Neural progenitor cell (in vitro differentiated cells): Measurements from ENCODE around the gene BMAL2. TPM values are rescaled to one million over a fixed set of nuclear protein-coding genes. Genes with fewer than 3 reads are reported as not detected.

Experiments used
- DNase-seq: peaks from one replicate; pipeline ENCODE4 v3.0.0-alpha.2; 2016; ENCODE audit warnings: low spot score
- H2AFZ ChIP-seq: fragments of 200-600 bp; sonication (generic); replicated peaks from 2 replicates; pipeline ENCODE4 v1.6.1; 2016; ENCODE audit warnings: antibody characterized with exemption
- H3F3A ChIP-seq: fragments of 200-600 bp; sonication (generic); 2 replicates; pipeline ENCODE4 v1.6.1; 2016; ENCODE audit warnings: antibody characterized with exemption, low read depth
- H3K27ac ChIP-seq: fragments of 200-600 bp; sonication (generic); 2 replicates; pipeline ENCODE4 v1.5.1; 2016; ENCODE audit warnings: mild to moderate bottlenecking
- H3K27me3 ChIP-seq: fragments of 200-600 bp; sonication (generic); 2 replicates; pipeline ENCODE4 v1.6.1; 2016; ENCODE audit warnings: mild to moderate bottlenecking, moderate library complexity
- H3K36me3 ChIP-seq: fragments of 200-600 bp; sonication (generic); 2 replicates; pipeline ENCODE4 v1.5.1; 2016
- H3K4me1 ChIP-seq: fragments of 200-600 bp; sonication (generic); 2 replicates; pipeline ENCODE4 v1.6.1; 2016; ENCODE audit warnings: mixed run types
- H3K4me2 ChIP-seq: fragments of 200-600 bp; sonication (generic); 2 replicates; pipeline ENCODE4 v1.6.1; 2016
- H3K4me3 ChIP-seq: fragments of 200-600 bp; sonication (generic); 2 replicates; pipeline ENCODE4 v1.5.1; 2016
- H3K79me2 ChIP-seq: fragments of 200-600 bp; sonication (generic); 2 replicates; pipeline ENCODE4 v1.6.1; 2016; ENCODE audit warnings: low read depth
- H3K9ac ChIP-seq: fragments of 200-600 bp; sonication (generic); 2 replicates; pipeline ENCODE4 v1.6.1; 2016
- H3K9me3 ChIP-seq: fragments of 200-600 bp; sonication (generic); 2 replicates; pipeline ENCODE4 v1.5.1; 2016; ENCODE audit warnings: low read depth
- H4K20me1 ChIP-seq: fragments of 200-600 bp; sonication (generic); 2 replicates; pipeline ENCODE4 v1.6.1; 2016; ENCODE audit warnings: low read depth
- H3K27ac Mint-ChIP-seq: 3 replicates; pipeline ENCODE4 v1.8.0; 2021; ENCODE audit warnings: mixed read lengths
- H3K27me3 Mint-ChIP-seq: 2 replicates; pipeline ENCODE4 v1.8.0; 2022; ENCODE audit warnings: low read depth, mild to moderate bottlenecking, inconsistent platforms, moderate library complexity, mixed read lengths; ENCODE audit not compliant: insufficient read depth
- H3K36me3 Mint-ChIP-seq: 3 replicates; pipeline ENCODE4 v1.8.0; 2021; ENCODE audit warnings: mixed read lengths
- H3K4me1 Mint-ChIP-seq: 3 replicates; pipeline ENCODE4 v1.8.0; 2021; ENCODE audit warnings: mixed read lengths
- H3K4me3 Mint-ChIP-seq: 3 replicates; pipeline ENCODE4 v1.8.0; 2021; ENCODE audit warnings: mild to moderate bottlenecking, moderate library complexity, mixed read lengths
- H3K9me3 Mint-ChIP-seq: 3 replicates; pipeline ENCODE4 v1.8.0; 2020; ENCODE audit warnings: mixed read lengths
- EZH2 ChIP-seq: fragments of 200-600 bp; sonication (generic); IDR thresholded peaks from 2 replicates; pipeline ENCODE4 v1.6.1; 2017; ENCODE audit warnings: antibody characterized with exemption, mild to moderate bottlenecking, moderate library complexity
- EZH2phosphoT487 ChIP-seq: fragments of 200-600 bp; sonication (generic); IDR thresholded peaks from 2 replicates; pipeline ENCODE4 v1.6.1; 2017; ENCODE audit warnings: antibody characterized with exemption
- total RNA-seq: library from RNA; depleted of rRNA; stranded (reverse); fragments of >200 nt; gene quantifications from 2 replicates; pipeline ENCODE4 v1.2.3, GENCODE V29; 2015; ENCODE audit warnings: low replicate concordance
- TF ChIP-seq, protein P1 (sequence below): fragments of 200-600 bp; sonication (generic); IDR thresholded peaks from 2 replicates; pipeline ENCODE4 v1.5.1; 2017; ENCODE audit warnings: antibody characterized with exemption, mild to moderate bottlenecking

BMAL2 gene
- total RNA-seq, 1 donor from 2014 or later, result 12.9 TPM

DNA sequence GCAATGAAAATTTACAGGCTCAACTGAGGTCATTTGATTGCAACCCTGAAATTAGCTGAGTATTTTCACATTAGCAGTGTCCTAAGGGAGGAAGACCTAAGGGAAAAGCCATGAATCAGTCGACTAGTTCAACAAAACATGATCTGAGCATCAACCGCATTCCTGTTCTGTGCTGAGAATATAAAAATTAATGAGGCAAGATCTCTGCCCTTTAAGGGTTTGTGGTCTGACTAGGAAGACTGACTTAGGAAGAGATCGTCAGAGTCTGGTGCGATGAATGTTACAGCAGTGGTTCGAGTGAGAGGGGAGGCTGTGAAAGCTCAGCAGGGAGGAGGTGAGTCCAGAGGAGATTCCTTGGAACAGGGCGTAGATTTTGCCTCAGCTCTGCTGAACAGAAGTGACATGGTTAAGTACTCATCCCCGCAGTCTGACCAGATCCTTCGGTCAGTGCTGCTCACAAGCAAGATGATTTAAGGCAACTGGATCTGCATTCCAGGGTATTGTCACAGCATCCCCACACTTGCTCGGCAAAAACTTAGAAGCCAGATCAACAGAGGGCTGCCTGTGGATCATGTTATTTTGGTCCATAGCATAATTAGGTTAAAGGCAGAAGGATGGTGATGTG is 49.6 kb downstream of the BMAL2 start:
- peaks cover 2% of the 10 kb centered on the region for H3K27me3 Mint-ChIP-seq
- no peak overlapping the region for H2AFZ ChIP-seq
- H3K36me3 Mint-ChIP-seq, result peaks cover under 1% of the 10 kb centered on the region
- H3K79me2 ChIP-seq, result no peaks in the 10 kb centered on the region
- H3K9me3 Mint-ChIP-seq, result no peaks in the 10 kb centered on the region
- no peaks in the 10 kb centered on the region for H3K27me3 ChIP-seq
- no peak overlapping the region for H3K4me3 Mint-ChIP-seq
- H3K4me1 Mint-ChIP-seq, result no peaks in the 10 kb centered on the region
- no peaks in the 10 kb centered on the region for H3F3A ChIP-seq
- TF ChIP-seq, protein P1, sequence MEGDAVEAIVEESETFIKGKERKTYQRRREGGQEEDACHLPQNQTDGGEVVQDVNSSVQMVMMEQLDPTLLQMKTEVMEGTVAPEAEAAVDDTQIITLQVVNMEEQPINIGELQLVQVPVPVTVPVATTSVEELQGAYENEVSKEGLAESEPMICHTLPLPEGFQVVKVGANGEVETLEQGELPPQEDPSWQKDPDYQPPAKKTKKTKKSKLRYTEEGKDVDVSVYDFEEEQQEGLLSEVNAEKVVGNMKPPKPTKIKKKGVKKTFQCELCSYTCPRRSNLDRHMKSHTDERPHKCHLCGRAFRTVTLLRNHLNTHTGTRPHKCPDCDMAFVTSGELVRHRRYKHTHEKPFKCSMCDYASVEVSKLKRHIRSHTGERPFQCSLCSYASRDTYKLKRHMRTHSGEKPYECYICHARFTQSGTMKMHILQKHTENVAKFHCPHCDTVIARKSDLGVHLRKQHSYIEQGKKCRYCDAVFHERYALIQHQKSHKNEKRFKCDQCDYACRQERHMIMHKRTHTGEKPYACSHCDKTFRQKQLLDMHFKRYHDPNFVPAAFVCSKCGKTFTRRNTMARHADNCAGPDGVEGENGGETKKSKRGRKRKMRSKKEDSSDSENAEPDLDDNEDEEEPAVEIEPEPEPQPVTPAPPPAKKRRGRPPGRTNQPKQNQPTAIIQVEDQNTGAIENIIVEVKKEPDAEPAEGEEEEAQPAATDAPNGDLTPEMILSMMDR, result no peak
- TF ChIP-seq EZH2phosphoT487 (no peak), EZH2 (no peak)
- no peaks in the 10 kb centered on the region for H4K20me1 ChIP-seq
- H3K9me3 ChIP-seq, result no peaks in the 10 kb centered on the region
- H3K4me2 ChIP-seq, result no peak overlapping the region
- H3K27ac Mint-ChIP-seq, result no peak overlapping the region
- no peak overlapping the region for H3K9ac ChIP-seq
- no peaks in the 10 kb centered on the region for H3K4me1 ChIP-seq
- no peak overlapping the region for H3K4me3 ChIP-seq
- no peaks in the 10 kb centered on the region for H3K36me3 ChIP-seq
- DNase-seq, result no peak
- H3K27ac ChIP-seq, result no peak overlapping the region

Other genes starting within 250 kb of the BMAL2 start
- gene STK38L, start 88.5 kb upstream of the BMAL2 start, total RNA-seq, result 40.4 and 62.6 TPM in 2 replicates
- gene SMCO2, start 113.9 kb downstream of the BMAL2 start, total RNA-seq, result not detected in 2 replicates
- gene PPFIBP1, start 191.4 kb downstream of the BMAL2 start, total RNA-seq, result 36.5 and 61.7 TPM in 2 replicates